HG02642 (cell line): ENCODE results near the gene FAM204A.

Source experiments
- ATAC-seq: cut with Tn5 transposase; IDR thresholded peaks from one replicate; pipeline ENCODE4 v1.9.1; 2021; ENCODE audit warnings: mild to moderate bottlenecking; ENCODE audit not compliant: unreplicated experiment, poor library complexity

Gene FAM204A

DNA sequence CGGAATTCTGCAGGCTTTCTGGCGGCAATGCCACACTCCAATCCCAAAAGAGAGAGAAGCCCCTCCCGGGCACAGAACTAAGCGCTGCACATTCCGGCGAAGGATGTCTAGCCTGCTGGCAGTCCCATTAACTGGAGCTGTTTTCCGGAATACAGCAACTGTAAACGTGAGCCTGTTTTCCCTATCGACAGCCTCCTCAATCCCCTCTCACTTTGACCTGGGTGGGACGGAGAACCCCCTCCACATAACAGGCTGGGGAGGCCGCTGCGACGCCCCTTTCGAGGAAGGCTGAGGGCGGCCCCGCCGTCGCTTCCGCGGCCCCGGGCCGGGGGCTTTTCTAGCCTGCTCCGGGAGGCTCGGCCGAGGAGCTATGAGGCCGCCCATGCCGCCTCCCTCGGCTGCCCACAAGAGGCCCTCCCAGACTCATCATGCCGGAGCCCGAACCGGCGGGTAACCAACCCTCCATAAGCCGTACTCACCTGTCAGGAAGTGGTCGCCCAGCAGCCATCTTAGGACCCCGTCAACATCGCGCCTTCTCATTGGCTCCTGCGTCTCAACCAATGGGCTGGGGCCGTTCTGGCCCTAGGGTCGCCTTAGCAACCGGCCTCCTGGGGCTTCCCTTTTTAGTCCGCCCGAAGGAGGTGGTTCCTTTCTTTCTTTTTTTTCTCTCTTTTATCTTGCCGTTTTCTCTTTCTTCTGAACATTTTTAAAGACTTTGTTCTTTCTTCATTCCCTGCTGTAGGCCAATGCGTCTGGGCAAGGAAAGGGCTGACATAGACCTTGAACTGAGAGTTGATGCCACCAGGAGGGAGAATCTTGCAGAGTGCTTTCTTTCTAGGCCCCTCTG lies at the start of gene FAM204A:
Gene FAM204A (minus strand): TSS at position 534 of the 847 bp plus-strand sequence. CDS start 5,909 bp downstream, outside the sequence.
- peak; percentile 100 for ATAC-seq

DNA sequence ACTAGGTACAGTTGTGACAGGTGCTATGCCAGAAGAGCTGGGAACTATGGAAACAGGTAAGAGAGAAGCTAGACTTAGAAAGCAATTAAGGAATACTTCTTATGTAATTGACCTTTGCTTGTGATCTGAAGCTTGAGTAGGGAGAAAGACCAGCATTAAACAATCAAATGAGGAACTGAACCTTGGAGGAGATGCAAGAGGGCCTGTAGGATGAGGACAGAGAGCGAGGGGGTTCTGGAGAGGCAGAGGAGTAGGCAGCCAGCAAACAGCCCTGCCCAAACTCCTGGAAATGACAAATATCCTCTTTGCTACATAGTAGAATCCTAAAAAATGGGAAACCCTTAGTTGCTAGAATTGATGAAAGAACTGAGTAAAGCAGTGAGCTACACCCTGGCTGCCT lies 41.6 kb upstream of the FAM204A start:
- no peak for ATAC-seq

- ATAC-seq = no peak
These were observed 41.1 kb upstream of the FAM204A start for GRCh38 chr10:118383063-118383689.

GRCh38 chr10:118374404-118374803 lies 32.3 kb upstream of the FAM204A start:
- ATAC-seq = no peak

DNA sequence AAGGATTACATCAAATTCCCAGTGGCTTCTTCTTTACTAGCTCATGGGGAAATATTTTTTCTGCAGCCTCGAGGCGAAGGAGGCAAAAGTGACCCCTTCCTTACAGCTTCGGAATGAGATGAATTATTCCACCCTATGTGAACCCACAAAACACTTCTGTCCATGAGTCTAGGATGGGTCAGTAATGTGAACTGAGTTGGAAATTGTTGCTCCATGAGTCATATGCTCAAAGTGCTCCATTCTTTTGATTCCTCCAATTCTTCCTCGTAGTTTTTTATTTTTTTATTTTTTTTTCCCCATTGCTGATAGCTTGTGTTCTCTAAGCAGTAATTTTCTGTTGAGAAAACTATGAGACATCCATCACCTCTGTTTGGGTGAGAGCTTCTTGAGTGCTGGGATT lies 31.7 kb upstream of the FAM204A start:
- no peak for ATAC-seq

DNA sequence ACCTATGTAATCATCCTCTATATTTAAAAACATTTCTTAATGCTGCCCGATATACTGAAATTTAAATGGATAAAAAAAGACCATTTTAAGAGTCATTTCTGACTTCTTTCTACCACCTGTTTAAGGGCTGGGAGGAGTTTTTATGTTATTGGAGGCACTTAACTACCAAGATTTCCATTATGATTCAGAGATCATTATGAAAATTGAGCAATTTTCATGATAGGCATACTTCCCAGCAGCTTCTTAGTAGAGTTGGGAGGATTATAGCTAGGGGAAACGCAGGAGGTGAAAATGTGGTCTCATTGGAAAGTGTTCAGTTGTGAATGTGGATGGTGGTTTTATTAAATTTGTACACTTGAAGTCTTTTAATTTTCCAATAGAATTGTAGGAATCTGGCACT lies 28.4 kb upstream of the FAM204A start:
- no peak for ATAC-seq

GRCh38 chr10:118369641-118370205 lies 27.6 kb upstream of the FAM204A start:
- no peak for ATAC-seq

GRCh38 chr10:118365702-118366101 lies 23.6 kb upstream of the FAM204A start:
- ATAC-seq = no peak

DNA sequence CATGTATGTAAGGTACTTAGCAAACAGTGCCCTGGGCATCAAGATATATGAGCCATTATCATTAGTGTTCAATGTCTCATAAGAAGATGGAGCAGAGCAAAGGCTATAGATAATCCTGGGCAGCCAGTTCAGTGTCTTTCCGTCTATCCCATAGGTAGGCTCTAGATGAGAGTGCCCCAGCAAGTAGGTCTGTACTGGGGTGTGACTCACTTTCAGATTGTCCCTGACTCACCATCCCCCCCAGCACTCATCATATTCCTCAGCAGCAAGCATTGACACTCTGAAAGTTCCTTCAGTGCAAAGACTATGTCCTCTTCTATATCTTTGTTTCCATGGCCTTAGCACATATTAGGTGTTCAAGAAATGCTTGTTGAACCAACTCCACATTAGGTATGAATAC lies 20.0 kb upstream of the FAM204A start:
- ATAC-seq = no peak

DNA sequence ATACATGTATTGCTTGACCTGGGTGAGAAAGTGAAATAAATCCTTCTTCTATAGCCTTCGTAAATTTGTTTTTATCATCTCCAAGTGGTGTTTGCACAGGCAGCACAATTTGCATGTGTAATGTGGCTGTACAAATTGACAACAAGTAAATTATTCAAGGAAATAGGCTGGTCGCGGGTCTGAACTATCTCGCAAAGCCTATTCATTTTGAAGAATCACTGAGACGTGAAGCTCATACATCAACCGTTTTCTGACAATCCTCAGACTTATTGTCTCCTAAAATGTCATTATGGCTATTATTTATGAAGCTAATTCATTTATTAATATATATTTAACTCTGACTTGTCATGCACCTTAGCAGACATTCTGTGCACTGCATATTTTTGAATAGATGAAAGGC lies 16.2 kb upstream of the FAM204A start:
- ATAC-seq = no peak

GRCh38 chr10:118357841-118358240 lies 15.7 kb upstream of the FAM204A start:
- no peak for ATAC-seq

DNA sequence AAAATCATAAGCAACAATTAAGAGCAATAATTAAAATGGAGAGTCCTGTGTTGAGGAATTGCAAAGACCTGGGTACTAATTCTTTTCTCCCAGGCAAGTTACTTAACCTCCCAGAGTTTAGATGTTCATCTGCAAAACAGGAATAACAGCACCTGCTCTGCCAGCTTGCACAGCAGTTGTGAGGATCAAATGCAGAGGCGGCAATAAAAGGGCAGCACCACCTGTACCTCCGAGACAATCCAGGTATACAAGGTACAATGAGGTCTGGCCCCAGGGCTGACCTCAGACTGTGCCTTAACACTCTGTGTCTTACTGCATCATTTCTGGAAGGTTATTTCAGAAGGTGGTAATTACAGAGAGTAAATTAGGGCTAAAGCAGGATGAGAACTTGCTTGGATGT lies 14.5 kb upstream of the FAM204A start:
- ATAC-seq = no peak

DNA sequence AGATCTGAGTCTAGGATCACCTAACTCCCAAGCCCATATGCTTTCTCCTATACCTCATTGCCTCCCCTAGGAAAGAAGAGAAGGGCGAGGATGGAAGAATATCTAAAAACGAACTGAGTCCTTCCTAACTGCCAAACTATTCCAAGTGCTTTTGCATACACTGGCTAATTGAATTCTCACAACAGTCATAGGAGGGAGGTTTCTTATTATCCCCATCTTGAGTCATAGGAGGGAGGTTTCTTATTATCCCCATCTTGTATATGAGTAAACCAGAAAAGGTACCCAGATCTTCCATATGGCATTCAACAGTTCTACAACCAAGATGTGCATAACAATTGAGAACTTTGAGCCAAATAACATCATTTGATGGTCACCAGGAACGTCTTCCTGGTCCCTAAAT lies 13.1 kb upstream of the FAM204A start:
- ATAC-seq = no peak

DNA sequence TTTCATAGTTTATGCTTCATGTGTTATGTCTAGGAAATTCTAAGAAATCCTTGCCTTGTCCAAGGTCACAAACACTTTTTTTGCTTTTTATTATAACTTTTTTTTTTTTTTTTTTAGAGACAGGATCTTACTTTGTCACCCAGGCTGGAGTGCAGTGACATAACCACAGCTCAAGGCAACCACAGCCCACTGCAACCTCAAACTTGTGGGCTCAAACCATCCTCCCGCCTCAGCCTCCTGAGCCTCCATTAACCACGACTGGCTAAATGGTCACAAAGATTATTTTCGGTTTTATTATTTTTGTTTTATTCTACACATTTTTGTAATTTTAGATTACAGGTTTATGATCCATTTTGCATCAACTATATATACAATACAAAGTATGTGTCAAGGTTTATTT lies 7.1 kb upstream of the FAM204A start:
- no peak for ATAC-seq

GRCh38 chr10:118343549-118343948 lies 1.4 kb upstream of the FAM204A start:
- ATAC-seq = no peak

DNA sequence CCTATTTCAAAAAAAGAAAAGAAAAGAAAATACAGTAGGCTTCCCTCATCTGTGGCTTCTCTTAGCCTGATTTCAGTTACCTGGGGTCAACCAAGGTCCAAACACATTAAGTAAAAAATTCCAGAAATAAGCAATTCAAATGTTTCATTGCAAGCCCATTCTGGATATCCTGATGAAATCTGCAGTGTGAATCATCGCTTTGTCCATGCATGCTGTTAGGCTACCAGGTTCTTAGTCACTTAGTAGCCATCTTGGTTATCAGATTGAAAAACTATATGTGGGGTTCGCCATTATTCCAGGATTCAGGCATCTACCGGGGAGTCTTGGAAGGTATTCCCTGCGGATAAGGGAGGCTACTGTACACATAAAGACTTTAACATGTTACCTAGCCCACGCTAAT lies 991 bp upstream of the FAM204A start:
- ATAC-seq = no peak

GRCh38 chr10:118342638-118343020 lies 505 bp upstream of the FAM204A start:
- no peak for ATAC-seq

DNA sequence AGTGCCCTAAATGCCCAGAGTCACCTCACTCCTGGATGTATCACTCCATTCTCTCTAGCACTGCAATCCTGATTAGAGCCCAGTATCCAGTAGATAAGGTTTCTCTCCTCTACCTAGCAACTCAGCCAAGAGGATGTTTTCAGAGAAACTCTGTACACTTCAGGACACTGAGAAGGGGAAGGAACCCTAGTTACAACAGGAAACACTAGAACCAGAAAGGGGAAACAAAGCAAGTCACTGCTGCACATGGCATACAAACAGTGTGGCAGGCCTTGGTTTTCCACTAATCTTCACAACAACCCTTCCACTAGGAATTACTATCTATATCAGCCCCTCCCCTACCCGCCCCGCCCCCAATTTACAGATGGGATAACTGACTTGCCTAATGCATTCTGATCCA lies 1.6 kb downstream of the FAM204A start:
- ATAC-seq = no peak

- ATAC-seq = no peak
These were observed 3.0 kb downstream of the FAM204A start for GRCh38 chr10:118339111-118339510.

DNA sequence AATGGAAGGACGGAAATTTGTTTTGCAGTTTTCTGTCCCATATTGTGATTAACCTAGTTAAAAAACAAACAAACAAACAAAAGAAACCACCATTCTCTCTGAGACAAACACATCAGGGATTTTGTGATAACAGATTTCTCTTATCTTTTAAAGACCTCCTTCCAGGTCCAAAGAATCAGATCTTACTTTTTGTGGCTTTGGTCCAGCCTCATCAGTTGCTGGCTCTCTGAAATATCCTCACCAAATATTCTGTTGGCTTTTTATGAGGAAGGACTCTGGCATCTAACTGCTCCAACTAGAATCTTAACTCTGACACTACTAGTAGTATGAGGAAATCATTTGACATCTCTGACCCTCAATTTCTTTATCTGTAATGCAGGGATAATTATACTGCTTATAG lies 4.8 kb downstream of the FAM204A start:
- ATAC-seq = no peak

GRCh38 chr10:118333871-118334270 lies 8.3 kb downstream of the FAM204A start:
- no peak for ATAC-seq
